GM21381 (cell line): ENCODE data around the gene PPIL6.
A peak's percentile ranks its signal among the peaks of the same experiment; 100 is the strongest.

Source experiments
- ATAC-seq: cut with Tn5 transposase; IDR thresholded peaks from one replicate; pipeline ENCODE4 v1.9.1; 2021; ENCODE audit warnings: mild to moderate bottlenecking, moderate library complexity; ENCODE audit not compliant: unreplicated experiment

The PPIL6 gene

DNA sequence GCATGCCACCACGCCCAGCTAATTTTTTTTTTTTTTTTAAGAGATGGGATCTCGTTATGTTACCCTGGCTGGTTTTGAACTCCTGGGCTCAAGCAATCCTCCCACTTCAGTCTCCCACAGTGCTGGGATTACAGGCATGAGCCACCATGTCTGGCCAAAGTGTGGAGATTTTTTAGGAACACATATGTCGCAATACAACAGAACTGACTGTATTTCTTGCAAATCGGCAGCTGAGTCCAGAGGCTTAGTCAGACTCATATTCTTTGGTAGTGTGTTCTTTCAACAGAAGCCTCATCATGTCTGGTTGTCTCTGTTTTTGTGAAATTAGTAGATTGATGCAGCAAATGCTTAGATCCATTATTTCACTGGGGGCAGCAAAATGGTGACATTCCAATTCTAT, 34.2 kb downstream of the PPIL6 start:
- no peak for ATAC-seq

GRCh38 chr6:109397020-109397419, 43.4 kb downstream of the PPIL6 start:
- no peak for ATAC-seq

- no peak for ATAC-seq
These were observed 44.2 kb downstream of the PPIL6 start for GRCh38 chr6:109396046-109396718.

DNA sequence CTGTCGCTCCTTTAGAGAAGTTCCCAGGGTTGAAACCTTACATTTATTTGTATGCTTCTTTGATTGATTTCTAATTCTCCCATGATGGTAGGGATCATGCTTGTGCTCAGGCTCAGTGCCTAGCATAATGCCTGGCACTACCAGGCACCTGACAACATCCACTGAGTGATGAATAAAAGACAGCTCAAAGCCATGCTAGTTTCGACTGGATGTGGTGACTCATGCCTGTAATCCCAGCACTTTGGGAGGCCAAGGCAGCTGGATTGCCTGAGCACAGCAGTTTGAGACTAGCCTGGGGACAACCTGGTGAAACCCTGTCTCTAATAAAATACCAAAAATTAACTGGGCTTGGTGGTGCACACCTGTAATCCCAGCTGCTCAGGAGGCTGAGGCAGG, 46.5 kb downstream of the PPIL6 start:
- no peak for ATAC-seq

GRCh38 chr6:109393157-109393885, 47.1 kb downstream of the PPIL6 start:
- no peak for ATAC-seq

DNA sequence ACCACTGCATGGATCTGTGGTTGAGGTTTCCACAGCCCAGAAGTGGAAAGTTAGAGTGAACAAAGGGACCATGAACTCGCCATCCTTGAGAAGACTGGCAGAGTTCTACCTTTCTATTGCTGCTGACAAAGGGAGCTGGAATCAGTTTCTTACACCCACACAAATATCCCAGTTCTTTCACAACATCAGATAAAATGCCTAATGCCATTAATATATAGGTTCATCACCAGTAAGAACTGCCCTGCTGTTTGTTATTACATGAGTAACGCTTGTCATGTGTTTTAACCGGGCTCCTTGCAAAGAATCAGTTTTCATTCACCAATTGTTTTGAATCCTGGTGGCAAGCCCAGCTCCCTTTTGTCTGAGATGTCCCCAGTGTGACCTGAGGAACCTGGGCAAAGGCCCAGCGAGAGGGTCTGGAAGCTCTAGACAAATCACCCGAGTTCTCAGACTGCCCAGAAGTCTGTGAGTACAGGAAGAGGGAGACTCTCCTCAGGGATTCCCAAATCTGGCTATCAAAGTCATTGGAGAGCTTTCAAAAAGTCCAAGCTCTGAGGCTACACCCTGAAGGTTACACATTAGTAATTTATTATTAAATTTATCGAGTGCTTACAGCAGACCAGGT, 50.7 kb downstream of the PPIL6 start:
- ATAC-seq = no peak

DNA sequence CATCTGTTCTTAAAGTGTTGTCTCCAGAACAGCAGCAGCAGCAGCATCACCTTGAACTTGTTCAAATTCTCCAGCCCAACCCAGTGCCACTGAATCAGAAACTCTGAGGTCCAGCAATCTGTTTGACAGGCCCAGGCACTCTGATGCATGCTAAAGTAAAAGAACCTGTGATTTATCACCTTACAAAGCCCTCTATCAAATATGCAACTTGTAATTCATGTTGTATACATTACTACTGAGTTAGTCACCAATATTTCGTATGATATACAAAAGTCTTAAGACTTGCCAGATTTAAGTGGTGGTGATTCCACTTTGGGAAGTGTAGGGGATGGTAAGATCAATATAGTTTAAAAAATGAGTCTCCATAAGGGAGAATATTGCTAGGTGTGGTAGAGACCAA, 52.2 kb downstream of the PPIL6 start:
- no peak for ATAC-seq

DNA sequence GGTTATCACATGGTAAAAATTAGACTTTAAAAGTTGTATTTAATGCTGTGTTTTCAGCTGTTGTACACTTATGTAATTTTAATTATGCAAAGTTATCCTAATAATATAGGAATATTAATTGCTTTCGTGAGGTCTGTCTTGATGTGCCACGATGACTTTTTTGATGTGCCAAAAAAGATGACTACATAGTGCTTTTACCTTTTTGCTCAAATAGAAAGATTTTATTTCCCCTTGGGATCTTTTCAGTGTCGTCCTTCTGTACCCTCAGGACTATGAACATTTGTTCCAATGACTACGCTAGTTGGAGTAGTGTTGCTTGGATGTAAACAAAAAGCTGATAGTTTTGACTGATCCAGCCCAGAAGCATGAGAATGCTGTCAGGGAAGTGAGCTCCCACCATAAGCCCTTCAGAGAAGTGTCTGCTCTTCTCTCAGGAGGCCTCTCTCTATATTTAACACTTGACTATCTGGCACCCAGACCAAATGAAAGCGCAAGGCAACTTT, 56.9 kb downstream of the PPIL6 start:
- no peak for ATAC-seq

GRCh38 chr6:109382576-109383437, 57.6 kb downstream of the PPIL6 start:
- peak; percentile 62 for ATAC-seq

GRCh38 chr6:109381747-109382575, 58.5 kb downstream of the PPIL6 start, which contains the start of gene CD164:
Gene CD164 (minus strand): TSS chr6:109382467. CDS start chr6:109382378, 89 bp downstream.
- ATAC-seq = peak; percentile 54

DNA sequence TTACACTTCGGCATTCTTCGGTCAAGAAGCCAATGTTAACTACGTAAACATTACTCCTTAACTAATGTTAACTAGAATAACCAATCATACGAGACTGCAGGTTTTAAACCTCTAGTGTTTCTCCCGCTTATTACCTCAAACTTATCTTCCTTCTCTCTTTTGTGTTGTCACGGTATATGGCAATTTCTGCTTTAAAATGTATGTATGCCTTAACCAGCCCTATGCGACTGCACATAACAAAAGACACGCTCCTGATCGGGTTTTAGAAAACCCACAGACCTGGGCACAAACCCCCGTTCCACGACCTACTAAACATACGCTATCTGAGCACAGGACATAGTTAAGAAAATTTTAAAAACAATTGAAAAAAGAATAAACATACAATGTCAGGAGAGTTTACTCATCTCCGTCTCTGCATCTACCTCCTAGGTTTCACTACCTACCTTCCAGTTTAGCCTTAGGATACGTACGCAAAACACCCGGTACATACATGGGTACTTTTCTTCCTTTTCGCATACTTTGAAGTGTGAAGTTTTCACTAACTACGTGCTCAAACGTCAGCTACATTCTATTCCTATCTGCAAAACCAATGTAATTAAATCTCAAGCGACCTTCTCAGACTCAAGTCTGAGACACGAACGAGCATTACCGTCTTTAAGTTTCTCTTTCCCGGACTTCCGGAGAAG, 59.2 kb downstream of the PPIL6 start:
- ATAC-seq = no peak

DNA sequence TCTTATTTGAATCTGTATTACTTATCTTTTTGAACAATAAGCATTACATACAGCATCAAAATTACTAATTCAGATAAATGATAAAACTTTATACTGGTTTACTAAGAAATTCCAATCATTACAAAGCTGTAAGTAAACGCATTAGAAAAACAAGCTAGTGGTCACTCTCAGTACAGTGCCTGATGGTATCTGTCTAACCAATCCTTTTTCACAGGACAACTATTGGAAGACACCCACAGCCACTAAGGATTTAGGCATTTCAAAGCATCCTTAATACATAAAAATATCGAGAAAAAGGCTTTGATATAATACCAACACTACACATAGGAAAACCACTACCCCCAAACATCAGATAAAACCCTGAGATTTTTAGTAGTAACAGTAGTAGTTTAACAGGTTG, 60.7 kb downstream of the PPIL6 start:
- no peak for ATAC-seq

- ATAC-seq = no peak
These were observed 62.7 kb downstream of the PPIL6 start for GRCh38 chr6:109377717-109378116.

DNA sequence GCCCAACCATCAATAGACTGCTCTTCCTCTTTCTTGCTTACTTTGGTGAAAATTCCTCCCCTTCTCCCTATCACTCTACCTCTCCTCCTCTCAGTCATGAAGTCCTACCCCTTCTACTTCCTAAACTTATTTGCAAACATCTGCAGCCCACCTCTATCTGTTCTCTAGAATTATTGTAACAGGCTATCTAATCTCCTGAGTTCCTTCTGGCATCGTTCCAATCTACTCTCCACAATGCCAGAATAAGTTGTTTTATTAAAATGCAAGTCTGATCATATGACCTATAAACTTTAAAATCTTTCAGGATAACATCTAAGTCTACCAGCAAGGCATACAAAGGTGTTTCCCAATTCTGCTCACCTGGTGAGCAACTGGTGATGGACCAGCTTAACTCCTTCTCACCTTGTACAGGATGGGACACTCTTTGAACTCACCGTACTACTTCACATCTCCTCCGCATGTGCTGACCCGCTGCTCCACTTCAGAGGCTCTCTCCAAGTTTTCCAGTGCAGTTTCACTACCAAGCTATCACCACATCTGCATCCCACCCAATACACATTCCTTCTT, 66.0 kb downstream of the PPIL6 start:
- no peak for ATAC-seq

DNA sequence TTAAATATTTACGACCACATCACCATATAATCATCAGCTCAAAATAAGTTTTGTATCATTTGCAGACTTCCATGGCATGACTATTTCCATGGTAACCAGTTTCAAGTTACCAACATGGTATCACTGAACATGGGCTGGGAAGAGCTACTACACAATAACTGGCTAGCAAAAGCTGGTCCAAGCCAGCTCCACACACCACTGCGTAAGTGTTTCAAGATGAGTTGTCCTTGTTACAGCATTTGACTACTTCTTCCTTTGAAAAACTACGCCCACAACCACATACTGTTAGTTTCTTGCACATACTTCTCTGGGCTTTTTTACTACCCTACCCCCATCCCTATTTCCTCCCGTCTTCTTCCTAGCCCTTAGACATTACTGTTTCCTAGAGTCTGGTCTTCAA, 66.7 kb downstream of the PPIL6 start:
- ATAC-seq = peak; percentile 90

DNA sequence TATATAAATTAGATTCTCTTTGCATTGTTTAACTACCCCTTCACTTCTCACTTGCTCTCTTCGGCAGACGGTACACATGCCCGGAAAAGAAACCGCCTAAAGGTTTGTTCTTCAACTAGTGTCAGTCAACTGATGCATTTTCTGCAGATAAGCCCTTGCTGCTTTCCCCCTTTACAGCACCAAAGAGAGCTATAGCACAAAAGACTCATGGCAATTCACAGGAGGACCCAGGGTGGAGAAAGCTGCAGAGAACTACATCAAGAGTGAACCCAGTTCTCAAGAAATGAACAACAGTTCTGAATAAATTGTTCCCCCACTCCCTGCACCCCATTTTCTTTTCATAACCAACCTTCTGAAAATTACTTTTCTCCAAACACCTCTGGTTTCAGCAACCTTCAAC, 67.1 kb downstream of the PPIL6 start:
- ATAC-seq = peak; percentile 6

- ATAC-seq = no peak
These were observed 68.3 kb downstream of the PPIL6 start for GRCh38 chr6:109372130-109372529.

- ATAC-seq = no peak
These were observed 69.6 kb downstream of the PPIL6 start for GRCh38 chr6:109370792-109371191.

DNA sequence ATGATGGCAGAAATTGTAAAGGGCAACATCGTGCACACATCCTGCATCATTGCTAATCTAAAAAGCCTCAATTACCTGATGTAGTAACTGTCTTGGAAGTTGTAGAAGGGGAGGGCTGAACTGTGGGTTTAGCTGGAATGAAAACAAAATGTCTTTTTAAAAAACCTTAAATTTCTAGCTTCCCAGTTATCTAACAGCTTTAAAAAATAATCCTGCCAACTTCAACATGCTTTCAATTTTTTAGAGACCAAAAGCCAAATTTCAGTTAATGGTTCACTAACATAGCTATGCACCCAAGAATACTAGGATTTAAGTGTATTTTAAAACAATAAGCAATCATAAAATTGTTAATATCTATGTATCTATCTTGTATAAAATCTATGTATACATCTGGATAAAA, 70.1 kb downstream of the PPIL6 start:
- no peak for ATAC-seq
